ENCODE measurements around the gene ENPP6.

GRCh38 chr4:184058026-184058425 is 159.6 kb downstream of the ENPP6 start:
- no peak for TF ChIP-seq CTCF (IDR thresholded peaks at IDR 0.05)
- TF ChIP-seq POLR2A (IDR thresholded peaks at IDR 0.05): no peak
- TF ChIP-seq EP300 (IDR thresholded peaks at IDR 0.05): no peak

Measured in upper lobe of left lung (tissue), 4 donors.